Measurements from ENCODE around the gene THBS2.

- TF ChIP-seq, protein P1, sequence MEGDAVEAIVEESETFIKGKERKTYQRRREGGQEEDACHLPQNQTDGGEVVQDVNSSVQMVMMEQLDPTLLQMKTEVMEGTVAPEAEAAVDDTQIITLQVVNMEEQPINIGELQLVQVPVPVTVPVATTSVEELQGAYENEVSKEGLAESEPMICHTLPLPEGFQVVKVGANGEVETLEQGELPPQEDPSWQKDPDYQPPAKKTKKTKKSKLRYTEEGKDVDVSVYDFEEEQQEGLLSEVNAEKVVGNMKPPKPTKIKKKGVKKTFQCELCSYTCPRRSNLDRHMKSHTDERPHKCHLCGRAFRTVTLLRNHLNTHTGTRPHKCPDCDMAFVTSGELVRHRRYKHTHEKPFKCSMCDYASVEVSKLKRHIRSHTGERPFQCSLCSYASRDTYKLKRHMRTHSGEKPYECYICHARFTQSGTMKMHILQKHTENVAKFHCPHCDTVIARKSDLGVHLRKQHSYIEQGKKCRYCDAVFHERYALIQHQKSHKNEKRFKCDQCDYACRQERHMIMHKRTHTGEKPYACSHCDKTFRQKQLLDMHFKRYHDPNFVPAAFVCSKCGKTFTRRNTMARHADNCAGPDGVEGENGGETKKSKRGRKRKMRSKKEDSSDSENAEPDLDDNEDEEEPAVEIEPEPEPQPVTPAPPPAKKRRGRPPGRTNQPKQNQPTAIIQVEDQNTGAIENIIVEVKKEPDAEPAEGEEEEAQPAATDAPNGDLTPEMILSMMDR (conservative IDR thresholded peaks at IDR 0.05) = no peak
- no peak for TF ChIP-seq EZH2 (IDR thresholded peaks at IDR 0.05; ENCODE audit: low read depth)
These were observed 14.9 kb downstream of the THBS2 start for GRCh38 chr6:169238766-169239165.
